Parathyroid adenoma (tissue), 2 donors: ENCODE measurements around the gene KCNQ1.

Experiments used
- H2AFZ ChIP-seq: fragments of 300-600 bp; sonication (generic); one replicate; pipeline ENCODE4 v1.7.0; 2017; ENCODE audit warnings: antibody characterized with exemption, mild to moderate bottlenecking
- H3K27ac ChIP-seq: fragments of 300-600 bp; sonication (generic); one replicate; pipeline ENCODE4 v1.7.0; 2017
- H3K27me3 ChIP-seq: fragments of 300-600 bp; sonication (generic); one replicate; pipeline ENCODE4 v1.7.0; 2017; ENCODE audit warnings: low read length; ENCODE audit not compliant: control insufficient read depth, insufficient read depth
- H3K36me3 ChIP-seq: fragments of 300-600 bp; sonication (generic); one replicate; pipeline ENCODE4 v1.7.0; 2017; ENCODE audit warnings: low read length; ENCODE audit not compliant: control insufficient read depth, insufficient read depth
- H3K4me1 ChIP-seq: fragments of 300-600 bp; sonication (generic); one replicate; pipeline ENCODE4 v1.7.0; 2017; ENCODE audit warnings: control low read depth
- H3K4me2 ChIP-seq: fragments of 300-600 bp; sonication (generic); one replicate; pipeline ENCODE4 v1.7.0; 2017; ENCODE audit warnings: low read length
- H3K4me3 ChIP-seq: fragments of 300-600 bp; sonication (generic); one replicate; pipeline ENCODE4 v1.7.0; 2017; ENCODE audit warnings: low read depth, low read length
- H3K79me2 ChIP-seq: fragments of 300-600 bp; sonication (generic); one replicate; pipeline ENCODE4 v1.7.0; 2017; ENCODE audit warnings: control low read depth
- H3K9ac ChIP-seq: fragments of 300-600 bp; sonication (generic); one replicate; pipeline ENCODE4 v1.7.0; 2017; ENCODE audit warnings: mild to moderate bottlenecking
- H3K9me3 ChIP-seq: fragments of 300-600 bp; sonication (generic); one replicate; pipeline ENCODE4 v1.7.0; 2017; ENCODE audit warnings: low read length; ENCODE audit not compliant: control insufficient read depth
- TF ChIP-seq, protein P1 (sequence below): fragments of 300-600 bp; sonication (generic); IDR thresholded peaks from one replicate; pipeline ENCODE4 v1.7.0; 2017; ENCODE audit warnings: antibody characterized with exemption, mild to moderate bottlenecking
- donor health status: primary hyperparathyroidism.

The KCNQ1 gene

DNA sequence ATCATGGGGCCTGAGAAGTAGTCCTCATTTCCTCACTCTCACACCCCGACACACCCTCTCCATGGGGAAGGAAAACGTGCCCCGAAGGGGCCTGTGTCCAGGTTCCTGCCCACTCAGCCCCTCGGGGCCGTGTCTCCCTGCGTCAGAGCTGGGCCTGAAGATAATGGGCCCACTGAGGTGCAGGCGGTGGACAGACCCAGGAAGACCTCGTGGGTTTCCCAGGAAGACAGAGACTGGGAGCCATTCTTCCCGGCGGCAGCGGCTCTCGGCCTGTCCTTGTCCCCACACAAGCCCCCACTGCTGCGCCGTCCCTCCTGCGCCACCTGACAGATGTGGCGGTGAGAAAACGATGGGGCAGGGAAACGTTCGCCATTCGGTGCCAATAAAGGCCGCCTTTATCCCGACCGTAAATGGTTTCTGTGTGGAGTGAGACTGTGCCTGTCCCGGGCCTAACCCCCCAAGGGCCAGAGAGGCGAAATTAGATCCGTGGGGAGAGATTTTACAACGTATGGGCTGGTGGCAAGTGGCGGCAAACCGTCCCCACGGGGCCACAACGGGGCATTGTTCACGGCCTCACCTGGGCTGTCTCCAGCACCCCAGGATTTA lies 351.8 kb downstream of the KCNQ1 start:
- no peak overlapping the region for H3K9ac ChIP-seq
- H3K9me3 ChIP-seq = no peaks in the 10 kb centered on the region
- H3K27me3 ChIP-seq = no peaks in the 10 kb centered on the region
- no peak overlapping the region for H3K4me3 ChIP-seq
- no peaks in the 10 kb centered on the region for H3K4me1 ChIP-seq
- no peak overlapping the region for H2AFZ ChIP-seq
- TF ChIP-seq, protein P1, sequence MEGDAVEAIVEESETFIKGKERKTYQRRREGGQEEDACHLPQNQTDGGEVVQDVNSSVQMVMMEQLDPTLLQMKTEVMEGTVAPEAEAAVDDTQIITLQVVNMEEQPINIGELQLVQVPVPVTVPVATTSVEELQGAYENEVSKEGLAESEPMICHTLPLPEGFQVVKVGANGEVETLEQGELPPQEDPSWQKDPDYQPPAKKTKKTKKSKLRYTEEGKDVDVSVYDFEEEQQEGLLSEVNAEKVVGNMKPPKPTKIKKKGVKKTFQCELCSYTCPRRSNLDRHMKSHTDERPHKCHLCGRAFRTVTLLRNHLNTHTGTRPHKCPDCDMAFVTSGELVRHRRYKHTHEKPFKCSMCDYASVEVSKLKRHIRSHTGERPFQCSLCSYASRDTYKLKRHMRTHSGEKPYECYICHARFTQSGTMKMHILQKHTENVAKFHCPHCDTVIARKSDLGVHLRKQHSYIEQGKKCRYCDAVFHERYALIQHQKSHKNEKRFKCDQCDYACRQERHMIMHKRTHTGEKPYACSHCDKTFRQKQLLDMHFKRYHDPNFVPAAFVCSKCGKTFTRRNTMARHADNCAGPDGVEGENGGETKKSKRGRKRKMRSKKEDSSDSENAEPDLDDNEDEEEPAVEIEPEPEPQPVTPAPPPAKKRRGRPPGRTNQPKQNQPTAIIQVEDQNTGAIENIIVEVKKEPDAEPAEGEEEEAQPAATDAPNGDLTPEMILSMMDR = no peak
- H3K79me2 ChIP-seq = no peaks in the 10 kb centered on the region
- no peaks in the 10 kb centered on the region for H3K36me3 ChIP-seq
- no peak overlapping the region for H3K27ac ChIP-seq
- H3K4me2 ChIP-seq = no peak overlapping the region

DNA sequence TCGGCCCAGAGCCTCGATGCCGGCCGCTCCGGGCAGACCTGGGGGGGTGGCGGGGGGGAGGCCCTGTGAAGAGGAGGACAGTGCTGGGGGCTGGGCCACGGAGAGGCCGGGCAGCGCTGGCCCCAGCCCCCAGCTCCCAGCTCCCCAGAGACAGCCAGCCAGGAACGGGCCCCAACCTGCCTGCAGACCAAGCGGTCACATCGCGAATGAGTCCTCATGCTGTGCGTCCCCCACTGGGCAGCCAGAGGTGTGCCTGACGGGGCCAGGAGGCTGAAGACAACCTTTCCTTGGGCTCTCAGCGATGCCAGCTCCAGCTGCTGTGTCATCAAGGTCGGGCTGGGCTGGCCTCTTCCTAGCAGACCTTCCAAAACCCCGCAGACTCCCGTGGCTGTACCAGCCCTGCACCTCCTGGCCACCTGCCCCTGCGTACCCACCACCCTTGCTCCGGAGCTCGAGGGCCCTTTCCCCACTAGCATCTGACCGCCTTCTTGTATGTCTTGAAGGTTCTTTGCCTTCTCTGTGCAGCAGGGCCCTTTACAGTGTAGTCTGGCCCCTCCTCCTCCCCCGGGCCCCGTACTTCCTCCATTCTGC lies 352.4 kb downstream of the KCNQ1 start:
- Histone ChIP-seq H3K27me3 (no peaks in the 10 kb centered on the region), H3K27ac (no peak overlapping the region), H3K9me3 (no peaks in the 10 kb centered on the region), H2AFZ (no peak overlapping the region), H3K9ac (no peak overlapping the region), H3K79me2 (no peaks in the 10 kb centered on the region), H3K4me1 (no peaks in the 10 kb centered on the region), H3K4me3 (no peak overlapping the region), H3K36me3 (no peaks in the 10 kb centered on the region), H3K4me2 (no peak overlapping the region)
- TF ChIP-seq, protein P1 = no peak

DNA sequence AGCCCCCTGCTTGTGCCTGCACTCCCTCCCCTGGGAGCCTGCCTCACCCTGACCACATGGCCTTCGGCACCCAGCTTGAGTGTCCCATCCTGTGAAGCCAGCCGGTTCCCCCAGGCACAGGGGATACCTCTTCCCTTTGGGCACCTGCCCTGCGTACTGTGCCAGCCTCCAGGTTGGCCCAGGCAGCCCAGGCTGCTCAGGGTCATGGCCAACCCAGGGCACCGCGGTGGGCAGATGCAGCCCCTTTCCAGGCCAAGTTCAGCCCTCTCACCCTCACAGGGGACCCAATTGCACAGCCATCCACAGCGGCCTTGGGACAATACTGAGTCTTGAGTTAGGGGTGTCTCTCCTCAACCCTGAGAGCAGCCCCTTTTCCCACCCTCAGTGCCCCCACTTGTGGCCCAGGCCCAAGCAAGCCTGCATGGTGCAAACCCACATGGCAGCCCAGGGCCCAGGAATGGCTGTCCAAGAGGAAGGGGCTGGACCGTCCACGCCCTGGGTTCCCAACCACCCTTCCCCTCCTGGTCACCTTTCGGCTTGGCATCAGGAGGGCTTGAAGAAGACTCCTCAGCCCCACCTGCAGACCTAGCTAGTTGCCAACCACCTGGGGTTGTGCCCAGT lies 353.0 kb downstream of the KCNQ1 start:
- Histone ChIP-seq H3K4me3 (no peak overlapping the region), H3K4me1 (no peaks in the 10 kb centered on the region), H3K79me2 (no peaks in the 10 kb centered on the region), H3K36me3 (no peaks in the 10 kb centered on the region), H3K27me3 (no peaks in the 10 kb centered on the region), H3K4me2 (no peak overlapping the region), H3K9ac (no peak overlapping the region), H3K9me3 (no peaks in the 10 kb centered on the region), H3K27ac (no peak overlapping the region), H2AFZ (no peak overlapping the region)
- TF ChIP-seq, protein P1 = no peak

DNA sequence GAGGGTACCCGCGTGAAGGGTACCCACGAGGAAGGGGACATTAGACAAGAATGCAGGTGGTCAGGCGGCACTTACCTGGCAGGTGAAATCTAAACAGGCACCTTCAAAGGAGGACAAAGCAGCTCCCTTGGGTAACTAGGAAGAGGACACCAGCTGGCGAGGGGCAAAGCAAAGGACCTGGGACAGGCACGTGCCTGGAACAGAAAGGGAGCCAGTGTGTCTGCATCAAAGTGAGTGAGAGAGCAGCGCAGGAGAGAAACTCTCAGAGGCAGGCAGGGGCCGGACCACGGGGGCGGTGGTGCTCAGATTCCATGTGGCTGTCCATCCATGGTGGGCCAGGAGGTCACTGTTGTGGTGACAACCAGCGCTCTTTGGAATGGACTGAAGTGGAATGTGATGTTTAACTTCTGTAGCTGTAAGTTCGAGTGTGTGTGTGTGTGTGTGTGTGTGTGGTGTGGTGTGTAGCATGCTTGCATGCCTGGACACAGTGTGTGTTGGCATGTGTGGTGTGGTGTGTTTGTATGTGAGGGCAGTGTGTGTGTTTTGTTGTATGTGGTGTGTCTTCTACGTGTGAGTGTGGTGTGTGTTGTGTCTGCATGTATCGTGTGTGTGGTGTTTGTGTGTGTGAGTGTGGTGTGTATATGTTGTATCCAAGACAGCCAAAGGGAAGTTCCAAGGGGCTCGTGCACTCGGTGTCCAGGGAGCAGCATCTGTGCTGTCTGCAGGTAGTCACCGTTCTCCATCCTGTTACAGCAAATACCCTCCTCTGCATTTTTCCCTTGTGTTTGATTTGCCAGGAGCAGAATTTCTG lies 354.3 kb downstream of the KCNQ1 start:
- Histone ChIP-seq H3K4me3 (no peak overlapping the region), H3K36me3 (no peaks in the 10 kb centered on the region), H3K27ac (no peak overlapping the region), H3K79me2 (no peaks in the 10 kb centered on the region), H3K4me1 (no peaks in the 10 kb centered on the region), H3K9ac (no peak overlapping the region), H3K4me2 (no peak overlapping the region), H3K27me3 (no peaks in the 10 kb centered on the region), H2AFZ (no peak overlapping the region), H3K9me3 (no peaks in the 10 kb centered on the region)
- TF ChIP-seq, protein P1 = no peak
